PFSK-1 (cell line): Measurements from ENCODE around the gene CDC16.

Experiments
- FOXP2 ChIP-seq: optimal IDR thresholded peaks from 2 replicates; pipeline ENCODE3; 2011; ENCODE audit warnings: borderline replicate concordance, control low read depth, inconsistent platforms; ENCODE audit not compliant: insufficient read depth; ENCODE audit errors: extremely low read length, extremely low read depth
- POLR2AphosphoS5 ChIP-seq: IDR thresholded peaks from 2 replicates; pipeline ENCODE4 v1.6.1; 2012; ENCODE audit warnings: low read depth, mild to moderate bottlenecking, control low read depth, low read length, moderate library complexity
- SIN3A ChIP-seq: IDR thresholded peaks from 2 replicates; pipeline ENCODE4 v1.6.1; 2012; ENCODE audit warnings: mild to moderate bottlenecking, low read length, moderate library complexity, borderline replicate concordance; ENCODE audit not compliant: insufficient read depth
- TAF1 ChIP-seq: IDR thresholded peaks from 2 replicates; pipeline ENCODE4 v1.6.1; 2012; ENCODE audit warnings: low read length, control low read depth, borderline replicate concordance; ENCODE audit not compliant: insufficient read depth
- TF ChIP-seq, protein P1 (sequence below), 2 experiments: IDR thresholded peaks; 2 replicates each; pipeline versions ENCODE4 v1.6.1 to v1.8.0; 2011 to 2012; ENCODE audit warnings: low read depth in 2 of 2, low read length in 2 of 2, control low read depth in 1 of 2, inconsistent platforms in 1 of 2, mild to moderate bottlenecking in 1 of 2, moderate library complexity in 1 of 2; ENCODE audit not compliant: insufficient read depth in 1 of 2

The CDC16 gene

DNA sequence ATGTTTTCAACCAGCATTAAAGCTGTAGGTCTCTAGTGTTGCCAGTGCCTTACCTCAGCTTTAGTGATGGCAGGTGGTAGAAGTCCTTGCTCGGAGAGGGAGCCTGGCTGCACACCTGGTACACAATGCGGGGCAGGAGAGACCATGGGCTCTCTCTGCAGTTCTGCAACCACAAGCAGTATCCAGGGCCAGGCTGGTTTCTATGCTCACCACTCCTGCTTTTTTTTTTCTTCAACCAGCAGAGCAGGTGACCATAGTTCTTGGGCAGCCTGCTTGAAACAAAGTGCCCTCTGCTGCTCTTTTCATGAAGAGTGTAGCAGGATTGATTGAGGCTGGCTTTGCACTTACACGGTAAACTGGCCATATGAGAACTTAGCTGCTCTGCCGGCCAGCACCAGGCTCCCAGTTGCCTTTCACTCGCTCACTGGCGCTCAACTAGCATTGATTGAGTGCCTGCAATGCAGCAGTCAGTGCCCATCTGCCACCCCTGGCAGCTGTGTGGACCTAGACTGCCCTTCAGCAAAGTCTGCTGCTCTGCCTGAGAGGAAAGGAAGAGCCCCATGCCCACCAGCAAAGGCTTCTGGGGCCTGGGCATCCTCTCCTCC lies 75.2 kb downstream of the CDC16 start:
- TF ChIP-seq TAF1 (no peak), FOXP2 (no peak), POLR2AphosphoS5 (no peak), SIN3A (no peak)
- TF ChIP-seq, protein P1, sequence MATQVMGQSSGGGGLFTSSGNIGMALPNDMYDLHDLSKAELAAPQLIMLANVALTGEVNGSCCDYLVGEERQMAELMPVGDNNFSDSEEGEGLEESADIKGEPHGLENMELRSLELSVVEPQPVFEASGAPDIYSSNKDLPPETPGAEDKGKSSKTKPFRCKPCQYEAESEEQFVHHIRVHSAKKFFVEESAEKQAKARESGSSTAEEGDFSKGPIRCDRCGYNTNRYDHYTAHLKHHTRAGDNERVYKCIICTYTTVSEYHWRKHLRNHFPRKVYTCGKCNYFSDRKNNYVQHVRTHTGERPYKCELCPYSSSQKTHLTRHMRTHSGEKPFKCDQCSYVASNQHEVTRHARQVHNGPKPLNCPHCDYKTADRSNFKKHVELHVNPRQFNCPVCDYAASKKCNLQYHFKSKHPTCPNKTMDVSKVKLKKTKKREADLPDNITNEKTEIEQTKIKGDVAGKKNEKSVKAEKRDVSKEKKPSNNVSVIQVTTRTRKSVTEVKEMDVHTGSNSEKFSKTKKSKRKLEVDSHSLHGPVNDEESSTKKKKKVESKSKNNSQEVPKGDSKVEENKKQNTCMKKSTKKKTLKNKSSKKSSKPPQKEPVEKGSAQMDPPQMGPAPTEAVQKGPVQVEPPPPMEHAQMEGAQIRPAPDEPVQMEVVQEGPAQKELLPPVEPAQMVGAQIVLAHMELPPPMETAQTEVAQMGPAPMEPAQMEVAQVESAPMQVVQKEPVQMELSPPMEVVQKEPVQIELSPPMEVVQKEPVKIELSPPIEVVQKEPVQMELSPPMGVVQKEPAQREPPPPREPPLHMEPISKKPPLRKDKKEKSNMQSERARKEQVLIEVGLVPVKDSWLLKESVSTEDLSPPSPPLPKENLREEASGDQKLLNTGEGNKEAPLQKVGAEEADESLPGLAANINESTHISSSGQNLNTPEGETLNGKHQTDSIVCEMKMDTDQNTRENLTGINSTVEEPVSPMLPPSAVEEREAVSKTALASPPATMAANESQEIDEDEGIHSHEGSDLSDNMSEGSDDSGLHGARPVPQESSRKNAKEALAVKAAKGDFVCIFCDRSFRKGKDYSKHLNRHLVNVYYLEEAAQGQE (IDR thresholded peaks at IDR 0.05; ENCODE audit: insufficient read depth in 1 of 2, low read depth in 2 of 2, low read length in 2 of 2): no peak

- TF ChIP-seq SIN3A (no peak), POLR2AphosphoS5 (no peak)
- TF ChIP-seq, protein P1 (IDR thresholded peaks at IDR 0.05; ENCODE audit: insufficient read depth in 1 of 2, low read depth in 2 of 2, low read length in 2 of 2): no peak
Observed at GRCh38 chr13:114310956-114311355, 76.3 kb downstream of the CDC16 start.

- no peak for TF ChIP-seq FOXP2
- no peak for TF ChIP-seq TAF1
- no peak for TF ChIP-seq POLR2AphosphoS5
- TF ChIP-seq, protein P1 (IDR thresholded peaks at IDR 0.05; ENCODE audit: insufficient read depth in 1 of 2, low read depth in 2 of 2, low read length in 2 of 2): no peak
- no peak for TF ChIP-seq SIN3A
Observed at GRCh38 chr13:114311387-114311786, 76.7 kb downstream of the CDC16 start.

GRCh38 chr13:114311908-114312307 lies 77.2 kb downstream of the CDC16 start:
- TF ChIP-seq FOXP2 (no peak), POLR2AphosphoS5 (no peak), TAF1 (no peak), SIN3A (no peak)
- TF ChIP-seq, protein P1 (IDR thresholded peaks at IDR 0.05; ENCODE audit: insufficient read depth in 1 of 2, low read depth in 2 of 2, low read length in 2 of 2): no peak

DNA sequence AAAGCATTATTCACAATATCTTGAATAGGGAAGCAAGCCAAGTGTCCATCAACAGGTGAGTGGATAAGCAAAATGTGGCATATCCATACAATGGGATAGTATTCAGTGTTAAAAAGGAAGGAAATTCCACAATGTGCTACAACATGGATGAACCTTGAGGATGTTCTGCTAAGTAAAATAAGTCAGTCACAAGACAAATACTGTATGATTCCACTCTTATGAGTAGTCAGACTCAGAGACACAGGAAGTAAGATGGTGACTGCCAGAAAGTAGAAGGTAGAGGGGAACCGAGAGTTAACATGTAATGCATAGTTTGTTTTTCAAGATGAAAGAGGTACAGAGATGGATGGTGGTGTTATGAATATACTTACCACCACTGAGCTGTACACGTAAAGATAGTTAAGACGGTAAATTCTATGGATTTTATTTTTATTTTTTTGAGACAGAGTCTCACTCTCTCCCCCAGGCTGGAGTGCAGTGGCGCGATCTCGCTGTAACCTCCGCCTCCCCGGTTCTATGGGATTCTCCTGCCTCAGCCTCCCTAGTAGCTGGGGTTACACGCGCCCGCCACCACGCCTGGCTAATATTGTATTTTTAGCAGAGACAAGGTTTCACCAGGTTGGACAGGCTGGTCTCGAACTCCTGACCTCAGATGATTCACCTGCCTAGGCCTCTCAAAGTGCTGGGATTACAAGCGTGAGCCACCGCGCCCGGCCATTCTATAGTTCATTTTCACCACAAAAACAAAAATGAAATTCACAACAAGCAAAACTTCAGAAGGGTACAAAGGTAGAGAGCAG lies 78.6 kb downstream of the CDC16 start:
- TF ChIP-seq POLR2AphosphoS5 (no peak), SIN3A (no peak), FOXP2 (no peak), TAF1 (no peak)
- TF ChIP-seq, protein P1 (IDR thresholded peaks at IDR 0.05; ENCODE audit: insufficient read depth in 1 of 2, low read depth in 2 of 2, low read length in 2 of 2): no peak
